Measurements from ENCODE around the gene TPD52L2. TPM values are rescaled to one million over a fixed set of nuclear protein-coding genes. Genes with fewer than 3 reads are reported as not detected.

TPD52L2 gene
- total and polyA plus RNA-seq, 2 donors (not counting 1 experiment from before 2014, with no cell fraction given), result 39.9 to 41.3 TPM

DNA sequence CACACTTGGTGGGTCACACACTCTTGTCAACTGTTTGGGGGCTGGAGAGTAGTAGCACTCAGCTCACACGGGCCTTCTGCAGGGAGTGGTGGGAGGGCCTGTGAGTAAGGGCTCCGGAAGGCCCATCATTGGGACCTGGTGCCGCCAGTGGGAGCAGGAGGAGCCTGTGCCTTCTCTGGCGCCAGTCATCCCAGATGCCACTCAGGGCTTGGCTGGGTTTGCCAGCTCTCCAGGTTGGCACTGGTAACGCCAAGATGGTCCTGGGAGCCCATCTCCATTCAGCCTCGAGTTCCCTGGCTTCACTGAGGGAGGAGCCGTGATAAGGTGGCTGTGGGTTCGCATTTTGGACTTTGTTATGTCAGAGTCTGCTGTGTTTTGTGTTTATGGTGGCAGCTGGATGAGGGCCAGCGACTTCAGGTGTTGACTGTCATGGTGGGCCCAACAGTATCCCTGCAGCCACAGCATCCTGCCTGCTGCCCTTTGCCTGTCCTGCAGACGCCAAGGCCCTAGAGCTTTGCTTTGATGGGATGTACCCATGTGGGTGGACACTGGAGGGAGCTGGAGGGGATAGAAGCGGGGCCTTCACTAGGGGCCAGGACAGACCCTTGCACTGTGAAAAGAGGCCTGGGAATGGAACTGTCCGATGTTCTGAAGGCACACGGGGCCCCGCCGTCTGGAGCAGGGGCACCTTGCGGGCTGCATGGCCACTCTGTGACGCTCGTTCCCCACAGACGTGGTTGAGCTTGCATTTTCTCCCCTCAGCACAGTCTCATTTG is 16.6 kb downstream of the TPD52L2 start:
- no peaks in the 10 kb centered on the region for H3K27me3 ChIP-seq (replicated peaks in 1 of 4; ENCODE audit: control extremely low read depth in 1 of 4, control insufficient read depth in 3 of 4, insufficient read depth in 4 of 4, low read length in 3 of 4)
- no peaks in the 10 kb centered on the region for H3K9me3 Mint-ChIP-seq (ENCODE audit: insufficient read depth)
- H3K9me3 ChIP-seq (ENCODE audit: control extremely low read depth in 1 of 3, control insufficient read depth in 2 of 3, insufficient read depth in 1 of 3, low read length in 2 of 3), result no peaks in the 10 kb centered on the region
- no peak overlapping the region for H3K4me3 Mint-ChIP-seq
- H2AFZ ChIP-seq (ENCODE audit: insufficient read depth, low read depth, low read length, poor library complexity, severe bottlenecking), result no peak overlapping the region
- 99% methylated on average over 19 of the region's 19 CpGs for WGBS (ENCODE audit: insufficient coverage)
- DNase-seq (no peak), ATAC-seq (ENCODE audit: low read depth) (no peak)
- POLR2A ChIA-PET, result no interaction called here
- intact Hi-C loops (cut with micrococcal nuclease), result no loop called here
- H3K79me2 ChIP-seq (ENCODE audit: control insufficient read depth, insufficient read depth, low read length), result peaks cover 44% of the 10 kb centered on the region
- H3K4me1 Mint-ChIP-seq, result no peaks in the 10 kb centered on the region
- no peak overlapping the region for H3K9ac ChIP-seq (ENCODE audit: low read length)
- H3K4me1 ChIP-seq (ENCODE audit: control insufficient read depth in 2 of 2, insufficient read depth in 2 of 2, low read length in 2 of 2), result no peaks in the 10 kb centered on the region
- H3K4me2 ChIP-seq (replicated peaks; ENCODE audit: low read depth, low read length, poor library complexity, severe bottlenecking), result no peak overlapping the region
- no peak for TF ChIP-seq EZH2 (IDR thresholded peaks at IDR 0.05; ENCODE audit: borderline replicate concordance, insufficient read depth, low read depth, low read length, poor library complexity, severe bottlenecking)
- TF ChIP-seq, protein P1, sequence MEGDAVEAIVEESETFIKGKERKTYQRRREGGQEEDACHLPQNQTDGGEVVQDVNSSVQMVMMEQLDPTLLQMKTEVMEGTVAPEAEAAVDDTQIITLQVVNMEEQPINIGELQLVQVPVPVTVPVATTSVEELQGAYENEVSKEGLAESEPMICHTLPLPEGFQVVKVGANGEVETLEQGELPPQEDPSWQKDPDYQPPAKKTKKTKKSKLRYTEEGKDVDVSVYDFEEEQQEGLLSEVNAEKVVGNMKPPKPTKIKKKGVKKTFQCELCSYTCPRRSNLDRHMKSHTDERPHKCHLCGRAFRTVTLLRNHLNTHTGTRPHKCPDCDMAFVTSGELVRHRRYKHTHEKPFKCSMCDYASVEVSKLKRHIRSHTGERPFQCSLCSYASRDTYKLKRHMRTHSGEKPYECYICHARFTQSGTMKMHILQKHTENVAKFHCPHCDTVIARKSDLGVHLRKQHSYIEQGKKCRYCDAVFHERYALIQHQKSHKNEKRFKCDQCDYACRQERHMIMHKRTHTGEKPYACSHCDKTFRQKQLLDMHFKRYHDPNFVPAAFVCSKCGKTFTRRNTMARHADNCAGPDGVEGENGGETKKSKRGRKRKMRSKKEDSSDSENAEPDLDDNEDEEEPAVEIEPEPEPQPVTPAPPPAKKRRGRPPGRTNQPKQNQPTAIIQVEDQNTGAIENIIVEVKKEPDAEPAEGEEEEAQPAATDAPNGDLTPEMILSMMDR (IDR thresholded peaks at IDR 0.05), result no peak
- no peak overlapping the region for H3K27ac Mint-ChIP-seq
- no peaks in the 10 kb centered on the region for H3K27me3 Mint-ChIP-seq
- CTCF ChIA-PET, result no interaction called here
- H3K36me3 ChIP-seq (replicated peaks in 1 of 2; ENCODE audit: control extremely low read depth in 1 of 2, control insufficient read depth in 1 of 2, extremely low read depth in 1 of 2, insufficient read depth in 2 of 2, low read length in 1 of 2), result peaks cover 8 to 39% of the 10 kb centered on the region in 2 experiments
- no peak overlapping the region for H3K4me3 ChIP-seq (ENCODE audit: control extremely low read depth in 1 of 5, extremely low read depth in 1 of 5, insufficient read depth in 1 of 5, low read depth in 2 of 5, low read length in 4 of 5)
- peaks cover 80% of the 10 kb centered on the region for H4K20me1 ChIP-seq (ENCODE audit: control insufficient read depth, insufficient read depth, low read length, poor library complexity, severe bottlenecking)
- H3K27ac ChIP-seq (ENCODE audit: low read length in 2 of 2), result no peak overlapping the region
